Endometrial microvascular endothelial cells (primary cell): ENCODE data around the gene NDRG3. TPM values are rescaled to one million over a fixed set of nuclear protein-coding genes. Genes with fewer than 3 reads are reported as not detected.

Experiments used
- in situ Hi-C: cut with HindIII; loops from 2 replicates; pipeline ENCODE4 v1.10.0; 2017; ENCODE audit warnings: low sequenced_read_pairs, low pct_unique_long_range_greater_than_20kb; ENCODE audit errors: inconsistent ontology term
- total RNA-seq: library from RNA; depleted of rRNA; stranded (reverse); fragments of >200 nt; gene quantifications from one replicate; pipeline ENCODE4 v1.2.3, GENCODE V29; 2015; ENCODE audit errors: inconsistent ontology term

The NDRG3 gene
- total RNA-seq, 1 donor from 2014 or later: 31.8 TPM

GRCh38 chr20:36770680-36771079 is 24.8 kb upstream of the NDRG3 start:
- in situ Hi-C loops: loop anchor here (25.0 kb wide), 1 partner anchor 92 kb away; a partner anchor contains a TSS

- in situ Hi-C loops: loop anchor here (25.0 kb wide), 1 partner anchor 93 kb away; a partner anchor contains a TSS
Observed at GRCh38 chr20:36768768-36769430, 23.0 kb upstream of the NDRG3 start.

GRCh38 chr20:36761125-36761524 is 15.2 kb upstream of the NDRG3 start:
- in situ Hi-C loops: loop anchor here (25.0 kb wide), 1 partner anchor 101 kb away; a partner anchor contains a TSS

- in situ Hi-C loops: loop anchor here (25.0 kb wide), 1 partner anchor 102 kb away; a partner anchor contains a TSS
Observed at GRCh38 chr20:36760647-36761046, 14.8 kb upstream of the NDRG3 start.

- in situ Hi-C loops: loop anchor here (25.0 kb wide), 1 partner anchor 104 kb away; a partner anchor contains a TSS
Observed at GRCh38 chr20:36758276-36758675, 12.4 kb upstream of the NDRG3 start.

- in situ Hi-C loops: loop anchor here (25.0 kb wide), 1 partner anchor 106 kb away; a partner anchor contains a TSS
Observed at GRCh38 chr20:36756496-36756895, 10.6 kb upstream of the NDRG3 start.

GRCh38 chr20:36754656-36755222 is 8.8 kb upstream of the NDRG3 start:
- in situ Hi-C loops: loop anchor here (25.0 kb wide), 1 partner anchor 108 kb away; a partner anchor contains a TSS

GRCh38 chr20:36752582-36752981 is 6.7 kb upstream of the NDRG3 start:
- in situ Hi-C loops: loop anchor here (25.0 kb wide), 1 partner anchor 110 kb away; a partner anchor contains a TSS

- in situ Hi-C loops: no loop called here
Observed at GRCh38 chr20:36745234-36745926, 510 bp downstream of the NDRG3 start.

GRCh38 chr20:36744764-36745191 is 1.1 kb downstream of the NDRG3 start:
- in situ Hi-C loops: no loop called here

GRCh38 chr20:36744243-36744642 is 1.6 kb downstream of the NDRG3 start:
- in situ Hi-C loops: no loop called here

- in situ Hi-C loops: no loop called here
Observed at GRCh38 chr20:36742558-36742957, 3.3 kb downstream of the NDRG3 start.

- in situ Hi-C loops: no loop called here
Observed at GRCh38 chr20:36741072-36741471, 4.8 kb downstream of the NDRG3 start.

- in situ Hi-C loops: no loop called here
Observed at GRCh38 chr20:36737183-36737499, 8.7 kb downstream of the NDRG3 start.

- in situ Hi-C loops: no loop called here
Observed at GRCh38 chr20:36736451-36737182, 9.3 kb downstream of the NDRG3 start.

GRCh38 chr20:36732456-36732855 is 13.4 kb downstream of the NDRG3 start:
- in situ Hi-C loops: no loop called here

GRCh38 chr20:36728986-36729385 is 16.9 kb downstream of the NDRG3 start:
- in situ Hi-C loops: no loop called here

GRCh38 chr20:36726168-36726567 is 19.7 kb downstream of the NDRG3 start:
- in situ Hi-C loops: no loop called here

- in situ Hi-C loops: no loop called here
Observed at GRCh38 chr20:36720510-36720909, 25.4 kb downstream of the NDRG3 start.
